Measurements from ENCODE around the gene GALNT6.
"Not testable (repeated sequence)": the region's sequence is repeated elsewhere in the genome, so short reads cannot be mapped to it uniquely, and the experiment has no call there.

The GALNT6 gene

GRCh38 chr12:51357374-51358047 is 33.7 kb downstream of the GALNT6 start:
- DNase-seq, result no peak

- DNase-seq, result peak in 4 of 5 donors; percentile 16 to 39 (median 34)
Measured at GRCh38 chr12:51351913-51352532, 39.2 kb downstream of the GALNT6 start.

- no peak for DNase-seq
Measured at GRCh38 chr12:51349026-51349425, 42.2 kb downstream of the GALNT6 start.

DNA sequence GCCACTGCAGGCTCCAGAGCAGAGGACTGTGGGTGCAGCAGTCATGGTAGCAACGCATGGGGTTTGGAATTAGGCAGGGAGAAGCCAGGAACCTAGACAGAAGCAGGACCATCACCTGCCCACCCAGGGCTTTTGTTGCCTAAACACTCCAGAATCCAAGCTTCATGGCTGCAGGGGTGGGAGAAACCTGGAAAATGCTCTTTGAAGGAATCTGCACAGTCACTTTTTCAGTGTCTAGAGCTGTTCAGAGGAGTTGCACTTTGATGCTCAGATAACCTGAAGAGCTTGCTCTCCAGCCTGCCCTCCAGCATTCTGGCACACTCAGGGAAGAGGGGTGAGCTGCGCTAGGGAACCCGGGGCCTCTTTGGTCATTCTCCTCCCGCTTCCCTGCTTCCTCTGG is 43.1 kb downstream of the GALNT6 start:
- no peak for DNase-seq

GRCh38 chr12:51346581-51346980 is 44.6 kb downstream of the GALNT6 start, which contains the start of gene CELA1:
Gene CELA1 (minus strand): TSS chr12:51346679. CDS start chr12:51346638, 41 bp downstream.
- DNase-seq, result no peak

DNA sequence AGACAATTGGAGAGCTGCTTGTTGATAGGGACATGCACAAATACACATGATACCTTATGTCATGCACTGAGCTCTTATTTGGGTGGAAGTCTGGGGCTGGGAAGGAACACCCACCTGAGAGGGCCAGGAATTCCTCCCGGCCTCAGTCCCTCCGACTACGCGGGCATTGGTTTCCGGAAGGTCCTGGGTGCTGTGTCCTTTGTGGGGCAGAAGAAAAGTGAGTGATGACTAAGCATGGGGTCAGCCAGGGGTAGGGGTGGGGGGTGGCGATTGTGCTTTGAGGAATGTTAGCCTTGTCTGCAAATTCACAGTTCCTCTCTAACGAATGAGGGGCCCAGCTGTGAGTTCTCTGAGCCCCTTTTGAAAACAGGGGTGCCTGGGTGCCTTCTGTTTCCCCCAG is 45.5 kb downstream of the GALNT6 start:
- no peak for DNase-seq

DNA sequence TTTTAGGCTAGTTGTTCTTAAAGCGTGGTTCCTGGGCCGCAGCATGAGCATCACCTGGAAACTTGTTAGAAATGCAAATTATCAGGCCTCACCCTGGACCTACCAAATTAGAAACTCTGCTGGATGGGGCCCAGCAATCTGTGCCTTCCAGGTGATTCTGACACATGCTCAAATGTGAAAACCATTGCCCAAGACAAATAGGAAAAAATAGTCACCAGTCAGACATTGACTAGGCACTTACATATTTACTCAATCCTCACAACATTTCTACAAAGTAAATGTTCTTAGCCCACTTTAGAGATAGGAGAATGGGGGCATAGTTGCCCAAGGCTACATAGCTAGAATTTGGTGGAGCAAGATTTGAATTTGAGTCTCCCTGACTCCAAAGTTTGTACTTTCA is 48.0 kb downstream of the GALNT6 start:
- DNase-seq, result no peak

DNA sequence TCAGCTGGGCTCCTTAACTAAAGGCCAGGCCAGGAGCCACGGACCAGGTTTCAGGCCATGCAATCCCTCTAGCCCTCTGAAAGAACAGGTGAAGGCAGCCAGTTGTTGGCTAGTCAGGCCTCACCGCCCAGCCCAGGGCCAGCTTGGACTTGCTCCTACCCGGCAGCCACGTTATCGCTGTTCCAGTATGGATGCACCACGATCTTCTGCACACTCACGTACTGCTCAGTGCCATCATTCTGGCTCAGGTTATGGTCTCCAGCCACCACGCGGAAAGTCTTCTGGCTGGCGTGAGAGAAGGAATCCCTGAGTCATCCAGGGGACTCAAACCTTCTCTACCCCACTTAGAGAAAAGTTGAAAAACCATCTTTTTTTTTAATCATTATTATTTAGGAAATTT is 48.8 kb downstream of the GALNT6 start:
- no peak for DNase-seq

DNA sequence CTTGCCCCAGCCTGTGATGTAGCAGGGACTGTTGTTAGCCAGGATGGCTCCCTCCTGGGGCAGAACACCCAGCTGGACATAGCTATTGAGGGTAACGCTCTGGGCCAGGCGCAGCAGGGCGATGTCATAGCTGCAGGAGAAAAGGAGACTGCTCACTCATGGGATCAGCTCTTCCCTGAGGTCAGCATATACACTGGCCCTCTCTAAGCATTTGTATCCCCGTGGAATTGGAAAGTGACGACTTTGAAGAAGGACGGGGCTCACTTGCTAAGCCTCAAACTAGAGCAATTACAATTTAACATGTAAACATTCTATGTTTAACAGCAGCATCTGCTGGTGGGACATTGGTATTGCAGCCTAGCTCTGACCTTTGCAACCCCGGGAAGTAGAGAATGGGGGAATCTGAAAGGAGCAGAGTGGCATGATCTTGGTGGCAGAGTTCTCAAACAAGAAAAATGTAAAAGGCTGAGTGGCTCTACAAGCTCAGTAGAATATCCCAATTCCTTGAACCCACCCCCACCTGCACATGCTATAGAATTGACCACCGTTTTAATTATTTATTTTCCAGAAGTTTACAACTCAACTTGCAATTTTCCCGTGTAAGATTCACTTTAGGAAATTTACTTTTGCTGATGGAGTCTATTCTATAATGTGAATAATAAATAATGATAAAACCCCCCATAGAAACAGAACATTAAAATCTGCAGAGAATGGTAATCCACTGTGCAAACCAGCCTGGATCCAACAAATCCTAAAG is 49.8 kb downstream of the GALNT6 start:
- peak in 4 of 5 donors; percentile 40 to 77 (median 61) for DNase-seq

- no peak for DNase-seq
Measured at GRCh38 chr12:51339750-51340149, 51.5 kb downstream of the GALNT6 start.

DNA sequence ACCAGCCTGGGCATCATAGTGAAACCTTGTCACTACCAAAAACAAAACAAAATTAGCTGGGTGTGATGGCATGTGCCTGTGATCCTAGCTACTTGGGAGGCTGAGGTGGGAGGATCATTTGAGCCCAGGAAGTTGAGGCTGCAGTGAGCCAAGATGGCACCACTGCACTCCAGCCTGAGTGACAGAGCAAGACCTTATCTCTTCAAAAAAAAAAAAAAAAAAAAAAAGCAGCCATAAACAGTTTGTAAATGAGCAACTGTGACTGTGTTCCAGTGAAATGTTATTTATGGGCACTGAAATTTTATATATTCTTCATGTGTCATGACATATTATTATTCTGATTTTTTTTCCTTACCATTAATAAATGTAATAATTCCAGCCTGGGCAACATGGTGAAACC is 53.9 kb downstream of the GALNT6 start:
- DNase-seq, result not testable (repeated sequence)

- no peak for DNase-seq
Measured at GRCh38 chr12:51335931-51336330, 55.3 kb downstream of the GALNT6 start.

GRCh38 chr12:51334764-51335163 is 56.4 kb downstream of the GALNT6 start:
- no peak for DNase-seq

DNA sequence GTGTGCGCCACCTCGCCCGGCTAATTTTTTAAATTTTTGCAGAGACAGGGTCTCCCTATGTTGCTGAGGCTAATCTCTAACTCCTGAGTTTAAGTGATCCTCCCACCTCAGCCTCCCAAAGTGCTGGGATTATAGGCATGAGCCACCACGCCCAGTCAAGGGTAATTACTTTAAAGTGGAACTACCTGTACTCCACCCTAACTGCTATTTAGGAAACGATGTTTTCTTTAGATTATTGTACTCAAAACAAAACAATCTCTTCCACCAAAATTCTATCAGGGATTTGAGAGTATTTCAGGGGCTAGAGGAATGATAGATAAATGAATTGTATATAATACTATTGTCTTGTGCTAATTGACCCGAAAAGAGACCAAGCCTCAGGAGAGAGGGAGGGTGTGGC is 57.7 kb downstream of the GALNT6 start:
- no peak for DNase-seq

DNA sequence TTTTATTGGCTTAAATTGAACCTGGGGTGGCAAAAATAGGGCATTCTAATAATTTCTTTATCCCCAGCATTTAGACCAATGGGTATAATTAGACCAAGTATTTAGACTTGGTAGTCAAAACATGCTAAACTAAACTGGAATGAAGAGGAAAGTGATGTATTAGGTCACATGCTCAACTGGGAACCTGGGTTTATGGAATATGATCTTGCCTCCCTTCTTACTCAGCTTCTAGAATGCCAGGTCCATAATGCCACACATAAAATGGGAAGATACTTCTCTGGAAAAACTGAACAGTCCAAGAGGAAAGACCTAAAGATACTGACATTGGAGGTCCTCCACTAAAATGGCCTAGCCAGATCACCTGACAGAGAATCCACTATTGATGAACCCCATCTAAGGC is 61.0 kb downstream of the GALNT6 start:
- no peak for DNase-seq

DNA sequence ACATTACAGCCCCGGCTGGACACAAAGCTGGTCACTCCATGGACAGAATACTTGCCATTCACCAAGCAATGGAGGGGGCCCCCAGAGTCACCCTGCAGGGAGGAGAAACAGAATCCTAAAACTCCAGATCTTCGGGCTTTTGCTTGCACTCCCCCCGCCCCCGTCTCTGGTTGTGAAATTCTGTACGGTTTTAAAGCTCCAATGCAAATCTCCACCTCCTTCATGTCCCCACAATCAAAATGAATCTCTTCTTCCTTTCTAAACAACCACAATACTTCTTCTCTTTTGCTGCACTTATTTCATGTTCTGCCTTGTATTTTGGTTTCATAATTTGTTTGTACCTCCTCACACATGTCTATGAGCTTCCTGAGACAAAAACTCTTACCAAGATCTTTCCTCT is 61.5 kb downstream of the GALNT6 start:
- DNase-seq, result peak in 1 of 5 donors; percentile 40

GRCh38 chr12:51328587-51328986 is 62.6 kb downstream of the GALNT6 start:
- DNase-seq, result no peak

- peak in 1 of 5 donors; percentile 73 for DNase-seq
Measured at GRCh38 chr12:51326698-51327439, 64.3 kb downstream of the GALNT6 start.

- no peak for DNase-seq
Measured at GRCh38 chr12:51324953-51325352, 66.3 kb downstream of the GALNT6 start.

- DNase-seq, result peak; percentile 43 to 87 (median 55)
Measured at GRCh38 chr12:51323966-51324895, 67.0 kb downstream of the GALNT6 start, which contains the start of gene BIN2. Gene BIN2 (minus strand): TSS chr12:51324174. CDS start chr12:51324102, 72 bp downstream.

DNA sequence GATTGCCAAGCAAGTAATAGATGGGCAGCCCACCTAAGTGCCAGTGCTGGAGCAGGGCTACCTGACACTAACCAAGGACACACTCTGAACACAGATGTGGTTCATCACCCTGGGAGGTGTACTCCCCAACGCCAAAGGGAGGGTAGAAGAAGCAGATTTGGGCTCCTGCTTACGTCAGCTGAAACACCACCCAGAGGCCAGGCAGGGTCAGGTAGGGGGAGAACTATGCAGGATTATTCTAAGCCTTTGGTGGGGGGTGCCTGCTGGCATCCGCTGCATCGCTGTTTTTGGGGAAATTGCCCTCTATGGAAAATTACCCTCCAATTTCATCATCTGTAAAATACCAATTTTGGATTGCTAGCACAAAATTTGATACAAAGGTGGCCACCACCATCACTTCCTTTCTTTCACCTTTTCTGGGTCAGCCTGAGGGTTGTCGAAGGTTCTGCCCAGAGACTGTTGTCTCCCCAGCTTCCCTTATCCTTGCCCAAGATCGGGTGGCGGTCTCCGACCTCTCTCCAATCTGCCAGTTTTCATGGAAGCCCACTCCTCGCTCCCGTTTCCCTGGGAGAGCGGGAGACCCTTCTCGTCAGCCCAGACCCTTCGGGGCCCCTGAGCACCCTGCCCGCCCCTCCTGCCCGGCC is 67.8 kb downstream of the GALNT6 start:
- peak; percentile 14 to 79 (median 39) for DNase-seq
